GM18505 (cell line): ENCODE data around the gene SHISA6.

Experiments
- ATAC-seq: cut with Tn5 transposase; IDR thresholded peaks from one replicate; pipeline ENCODE4 v1.9.1; 2021; ENCODE audit not compliant: unreplicated experiment
- POLR2A ChIP-seq: IDR thresholded peaks from 4 replicates; pipeline ENCODE4 v1.6.1; 2011; ENCODE audit warnings: borderline replicate concordance; ENCODE audit not compliant: insufficient read depth, insufficient read length; ENCODE audit errors: extremely low read depth

Gene SHISA6

DNA sequence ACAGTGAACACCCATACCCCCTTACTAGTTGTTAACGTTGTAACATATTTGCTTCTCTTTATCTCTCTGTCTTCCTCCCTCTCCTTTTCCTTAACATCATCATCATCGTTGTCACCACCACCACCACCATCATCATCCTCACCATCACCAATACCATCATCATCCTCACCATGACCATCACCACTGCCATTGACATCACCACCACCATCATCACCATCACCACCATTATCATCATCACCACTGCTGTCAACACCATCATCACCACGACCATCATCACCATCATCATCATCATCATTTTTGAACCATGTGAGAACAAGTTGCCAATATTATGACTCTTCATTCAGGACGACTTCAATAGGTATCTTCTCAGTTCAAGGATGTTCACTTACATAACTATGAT is 35.5 kb downstream of the SHISA6 start:
- TF ChIP-seq POLR2A, result no peak
- ATAC-seq, result no peak

DNA sequence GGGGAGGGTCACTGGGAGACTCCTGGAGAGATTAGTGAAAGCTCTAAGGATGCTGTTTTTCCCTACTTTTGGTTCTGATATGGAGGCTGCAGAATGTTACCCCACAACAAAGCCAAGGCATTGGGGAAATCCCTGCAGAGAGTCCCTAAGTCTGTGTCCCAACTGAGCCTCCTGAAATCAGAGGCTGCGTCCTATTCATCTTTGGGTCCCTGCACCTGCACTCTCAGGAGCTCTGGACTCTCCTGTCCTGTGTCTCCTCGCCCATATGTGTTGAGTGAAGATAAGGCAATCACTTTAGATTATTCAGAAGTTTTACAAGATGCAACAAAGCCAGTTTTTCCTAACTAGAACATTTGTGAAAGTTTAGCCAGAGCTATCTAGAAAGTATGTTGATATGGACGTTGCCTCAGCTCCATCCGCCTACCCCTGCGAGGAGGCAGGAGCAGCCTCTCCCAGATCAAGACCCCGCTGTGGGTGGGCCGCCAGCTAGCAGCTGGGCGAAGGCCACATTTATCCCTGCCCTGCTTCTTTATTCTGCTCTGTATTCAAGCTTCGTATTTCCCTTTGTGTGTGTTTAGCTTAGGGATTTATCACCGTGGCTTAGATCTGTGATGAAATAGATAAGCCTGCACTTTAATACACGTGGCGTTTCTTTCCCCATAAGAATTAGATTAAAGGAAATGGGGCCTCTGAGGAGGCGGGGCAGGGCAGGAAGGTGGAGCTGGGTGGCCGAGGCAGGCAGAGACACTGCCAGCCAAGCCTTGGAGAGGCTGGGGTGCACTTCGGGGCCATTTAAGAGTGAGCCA is 37.4 kb downstream of the SHISA6 start:
- TF ChIP-seq POLR2A, result no peak
- no peak for ATAC-seq

DNA sequence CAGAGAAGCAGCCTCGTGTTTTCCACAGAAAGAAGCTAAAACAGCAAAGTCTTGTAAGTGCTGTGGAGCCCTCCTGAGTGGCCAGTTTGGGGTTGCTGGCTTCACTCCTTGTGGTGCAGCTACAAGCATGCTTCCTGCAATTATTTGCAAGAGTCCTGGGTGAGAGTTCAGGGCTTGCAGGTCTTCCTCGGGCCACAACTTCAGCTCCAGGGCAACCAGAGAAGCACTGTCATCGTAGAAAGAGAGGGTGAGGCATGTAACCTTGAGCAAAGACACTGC is 37.9 kb downstream of the SHISA6 start:
- no peak for ATAC-seq
- TF ChIP-seq POLR2A, result no peak

DNA sequence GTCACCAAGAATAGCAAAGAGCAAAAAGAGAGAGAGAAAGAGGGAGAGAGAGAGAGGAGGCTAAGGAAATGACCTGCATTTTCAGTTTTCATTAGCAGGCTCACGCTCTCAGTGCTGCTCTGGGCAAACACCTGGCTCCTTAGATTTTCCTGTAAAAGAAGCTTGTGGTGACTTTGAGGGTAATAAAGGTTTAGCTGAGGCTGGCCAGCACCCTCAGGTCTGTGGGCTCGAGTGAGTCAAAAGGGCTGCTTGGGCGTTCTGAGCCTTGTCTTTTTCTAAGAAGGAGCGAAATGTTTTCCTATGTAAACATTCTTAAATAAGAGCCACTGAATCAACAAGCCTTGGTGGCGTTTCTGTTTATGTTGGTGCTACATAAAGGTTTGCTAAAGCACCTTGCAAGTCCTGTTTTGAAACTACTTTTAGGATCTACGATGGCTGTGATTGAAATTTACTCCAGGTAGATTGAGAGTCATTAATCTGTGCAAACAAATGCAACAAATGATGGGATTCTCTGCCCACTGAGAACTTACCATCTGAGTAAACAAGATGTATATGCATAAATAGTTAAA is 38.8 kb downstream of the SHISA6 start:
- ATAC-seq, result no peak
- no peak for TF ChIP-seq POLR2A

GRCh38 chr17:11282586-11282985 is 41.6 kb downstream of the SHISA6 start:
- no peak for TF ChIP-seq POLR2A
- ATAC-seq, result no peak

DNA sequence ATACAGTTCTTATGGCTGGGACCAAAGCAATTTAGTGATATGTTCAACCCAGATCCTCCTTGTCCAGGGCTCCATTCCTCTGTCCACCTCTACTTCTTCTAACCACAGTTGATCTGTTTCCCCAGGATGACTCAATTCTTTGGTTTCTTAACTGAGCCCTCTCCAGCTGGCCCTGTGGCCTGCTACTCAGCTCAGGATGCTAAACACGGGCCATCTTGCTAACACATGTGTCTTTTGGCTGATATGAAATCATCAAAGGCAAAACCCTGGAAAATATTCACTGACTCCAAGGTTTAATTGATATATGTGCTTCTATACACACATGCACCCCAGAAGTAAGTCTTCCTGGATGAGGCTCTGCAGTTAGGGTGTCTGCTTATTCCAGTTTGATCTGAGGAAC is 43.8 kb downstream of the SHISA6 start:
- ATAC-seq, result no peak
- no peak for TF ChIP-seq POLR2A

GRCh38 chr17:11285946-11286345 is 44.9 kb downstream of the SHISA6 start:
- no peak for TF ChIP-seq POLR2A
- no peak for ATAC-seq

DNA sequence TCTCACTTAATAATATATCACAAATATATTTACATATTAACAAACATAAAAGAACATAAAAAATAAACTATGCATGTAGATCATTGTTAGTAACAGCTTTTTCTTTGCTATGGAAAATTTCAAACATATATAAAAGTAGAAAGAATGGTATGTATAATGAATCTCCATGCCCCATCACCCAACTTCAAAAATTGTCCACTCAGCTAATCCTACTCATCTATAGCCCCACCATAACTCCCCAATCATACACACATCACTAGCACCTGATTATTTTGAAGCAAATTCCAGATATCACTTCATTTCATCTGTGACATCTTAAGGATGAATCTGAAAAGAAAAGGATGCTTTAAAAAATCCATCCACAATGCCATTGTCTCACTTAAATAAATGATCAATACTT is 46.8 kb downstream of the SHISA6 start:
- TF ChIP-seq POLR2A, result no peak
- ATAC-seq, result no peak

DNA sequence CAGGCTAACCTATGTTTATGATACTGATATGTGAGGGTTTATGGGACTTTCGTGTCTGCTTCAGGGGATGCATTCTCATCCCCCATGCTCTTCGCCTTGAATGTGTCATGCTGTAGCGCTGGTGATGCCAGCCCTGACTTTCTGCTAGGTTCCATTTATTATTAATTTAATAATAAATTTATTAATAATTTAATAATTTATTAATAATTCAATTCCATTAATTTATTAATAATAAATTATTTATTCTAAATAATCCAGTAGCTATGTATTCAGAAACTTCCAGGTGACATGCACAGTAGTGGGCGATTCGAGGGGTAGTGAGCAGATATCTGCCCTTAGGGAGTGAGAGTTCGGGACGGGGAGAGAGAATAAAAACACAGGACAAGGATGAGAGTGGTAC is 49.8 kb downstream of the SHISA6 start:
- ATAC-seq, result no peak
- no peak for TF ChIP-seq POLR2A

DNA sequence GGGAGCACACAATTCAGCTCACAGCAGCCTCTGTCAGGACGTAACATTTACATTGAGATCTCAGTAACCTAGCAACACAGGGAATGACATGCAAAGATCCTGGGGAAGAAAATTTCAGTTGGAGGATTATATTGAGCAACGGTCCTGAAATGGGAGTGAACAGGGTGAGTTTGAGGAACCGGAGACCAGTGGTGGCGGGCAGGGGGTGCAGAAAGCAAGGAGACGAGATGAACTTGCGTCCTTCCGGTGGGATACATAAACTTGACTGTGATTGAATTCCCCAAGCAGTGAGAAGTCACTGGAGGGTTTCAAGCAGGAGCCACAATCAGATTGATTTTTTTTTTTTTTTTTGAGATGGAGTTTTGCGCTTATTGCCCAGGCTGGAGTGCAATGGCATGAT is 51.5 kb downstream of the SHISA6 start:
- TF ChIP-seq POLR2A, result no peak
- ATAC-seq, result no peak

- no peak for TF ChIP-seq POLR2A
- ATAC-seq, result no peak
Measured at GRCh38 chr17:11293480-11293879, 52.5 kb downstream of the SHISA6 start.

- no peak for ATAC-seq
- TF ChIP-seq POLR2A, result no peak
Measured at GRCh38 chr17:11294826-11295225, 53.8 kb downstream of the SHISA6 start.

DNA sequence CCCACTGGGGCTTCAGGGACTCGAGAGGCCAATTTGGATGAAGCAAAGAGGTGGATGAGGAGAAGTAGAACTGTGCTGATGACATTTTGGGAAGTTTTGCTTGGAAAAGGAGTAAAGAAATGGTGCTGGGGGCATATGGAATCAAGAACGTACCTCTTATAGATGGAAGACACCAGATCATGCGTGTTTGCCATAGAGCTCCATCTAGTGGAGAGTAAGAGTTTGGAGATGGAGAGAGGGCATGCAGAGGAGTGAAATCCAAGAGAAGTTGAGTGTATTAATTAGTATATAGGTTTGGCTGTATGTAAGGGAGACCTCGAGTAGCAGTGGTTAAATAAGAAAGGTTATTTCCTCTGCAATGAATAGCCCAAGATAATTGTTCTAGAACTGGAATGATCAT is 56.0 kb downstream of the SHISA6 start:
- ATAC-seq, result no peak
- no peak for TF ChIP-seq POLR2A

- no peak for ATAC-seq
- no peak for TF ChIP-seq POLR2A
Measured at GRCh38 chr17:11298401-11298800, 57.4 kb downstream of the SHISA6 start.
